Esophagus squamous epithelium (tissue), 4 donors: ENCODE data around the gene GADD45B.

ENCODE experiments used
- CTCF ChIP-seq, 6 experiments: fragments of 450-650 bp in 4 of 6; fragments of 200-600 bp in 2 of 6; sonication (generic) in 2 of 6; IDR thresholded peaks; one replicate each; pipeline ENCODE4 v1.5.1; 2016 to 2019; ENCODE audit warnings: antibody characterized with exemption in 6 of 6, mild to moderate bottlenecking in 4 of 6, moderate library complexity in 4 of 6
- POLR2A ChIP-seq, 4 donors: fragments of 450-650 bp; IDR thresholded peaks; one replicate each; pipeline ENCODE4 v1.6.1; 2017; ENCODE audit warnings: antibody characterized with exemption in 4 of 4, mild to moderate bottlenecking in 4 of 4, moderate library complexity in 3 of 4

- TF ChIP-seq CTCF (IDR thresholded peaks at IDR 0.05) = no peak
- TF ChIP-seq POLR2A (IDR thresholded peaks at IDR 0.05) = no peak
Measured at GRCh38 chr19:2449019-2449418, 26.9 kb upstream of the GADD45B start.
